ENCODE measurements around the gene KIAA0040. TPM values are rescaled to one million over a fixed set of nuclear protein-coding genes. Genes with fewer than 3 reads are reported as not detected.
A peak's percentile ranks its signal among the peaks of the same experiment; 100 is the strongest.

KIAA0040 gene
- total RNA-seq, 4 donors from 2014 or later, result 3.3 to 22.7 (median 10.3) TPM

DNA sequence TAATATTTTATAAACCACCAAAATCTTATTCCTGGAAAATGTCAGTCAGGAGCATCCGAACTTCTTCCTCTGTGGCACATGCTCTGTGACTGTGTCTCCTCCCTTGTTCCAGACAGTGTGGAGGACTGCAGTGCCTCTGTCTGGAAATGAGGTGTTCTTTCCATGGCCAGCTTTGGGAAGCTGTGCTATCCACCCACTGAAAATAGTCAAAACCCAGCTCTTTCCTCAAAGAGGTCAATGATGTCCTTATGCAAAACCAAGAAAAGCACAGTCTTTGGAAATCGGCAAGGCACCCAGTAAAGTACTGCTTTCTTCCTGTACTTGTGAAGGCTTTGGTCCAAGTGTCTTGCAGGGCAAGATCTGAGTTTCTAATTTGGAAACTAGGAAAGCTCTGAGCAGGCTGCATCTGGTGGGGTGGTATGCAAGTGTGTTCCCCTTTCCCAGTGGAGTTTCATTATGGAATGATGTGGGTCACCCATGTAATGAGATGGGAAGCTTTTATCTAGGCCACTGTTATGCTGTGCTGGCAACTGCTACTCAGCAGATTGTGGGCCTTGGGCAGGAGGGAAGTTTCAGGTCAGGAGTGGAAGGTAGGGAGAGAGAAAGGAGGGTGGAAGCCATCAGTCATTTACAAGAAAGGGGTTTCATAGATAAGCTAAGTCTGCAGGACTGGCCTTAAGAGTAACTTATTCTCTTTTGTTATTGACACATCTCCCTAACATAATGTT is 6.0 kb downstream of the KIAA0040 start:
- intact Hi-C loops (cut with DNase I), result no loop called here
- H3K27ac ChIP-seq, result peak overlapping the region in 1 of 4 donors; percentile 27
- no peak overlapping the region for H3K4me3 ChIP-seq
- TF ChIP-seq, protein P1, sequence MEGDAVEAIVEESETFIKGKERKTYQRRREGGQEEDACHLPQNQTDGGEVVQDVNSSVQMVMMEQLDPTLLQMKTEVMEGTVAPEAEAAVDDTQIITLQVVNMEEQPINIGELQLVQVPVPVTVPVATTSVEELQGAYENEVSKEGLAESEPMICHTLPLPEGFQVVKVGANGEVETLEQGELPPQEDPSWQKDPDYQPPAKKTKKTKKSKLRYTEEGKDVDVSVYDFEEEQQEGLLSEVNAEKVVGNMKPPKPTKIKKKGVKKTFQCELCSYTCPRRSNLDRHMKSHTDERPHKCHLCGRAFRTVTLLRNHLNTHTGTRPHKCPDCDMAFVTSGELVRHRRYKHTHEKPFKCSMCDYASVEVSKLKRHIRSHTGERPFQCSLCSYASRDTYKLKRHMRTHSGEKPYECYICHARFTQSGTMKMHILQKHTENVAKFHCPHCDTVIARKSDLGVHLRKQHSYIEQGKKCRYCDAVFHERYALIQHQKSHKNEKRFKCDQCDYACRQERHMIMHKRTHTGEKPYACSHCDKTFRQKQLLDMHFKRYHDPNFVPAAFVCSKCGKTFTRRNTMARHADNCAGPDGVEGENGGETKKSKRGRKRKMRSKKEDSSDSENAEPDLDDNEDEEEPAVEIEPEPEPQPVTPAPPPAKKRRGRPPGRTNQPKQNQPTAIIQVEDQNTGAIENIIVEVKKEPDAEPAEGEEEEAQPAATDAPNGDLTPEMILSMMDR (IDR thresholded peaks at IDR 0.05), result no peak
- TF ChIP-seq POLR2A (IDR thresholded peaks at IDR 0.05), result no peak
- no peaks in the 10 kb centered on the region for H3K36me3 ChIP-seq
- peaks cover 0 to 3% (median 0%) of the 10 kb centered on the region in 4 donors for H3K27me3 ChIP-seq
- no peak for DNase-seq
- H3K4me1 ChIP-seq, result peaks cover 3 to 91% (median 11%) of the 10 kb centered on the region in 3 donors
- WGBS, 2 donors, result 87 to 93% methylated on average over 2 of the region's 2 CpGs
- H3K9me3 ChIP-seq, result no peaks in the 10 kb centered on the region

DNA sequence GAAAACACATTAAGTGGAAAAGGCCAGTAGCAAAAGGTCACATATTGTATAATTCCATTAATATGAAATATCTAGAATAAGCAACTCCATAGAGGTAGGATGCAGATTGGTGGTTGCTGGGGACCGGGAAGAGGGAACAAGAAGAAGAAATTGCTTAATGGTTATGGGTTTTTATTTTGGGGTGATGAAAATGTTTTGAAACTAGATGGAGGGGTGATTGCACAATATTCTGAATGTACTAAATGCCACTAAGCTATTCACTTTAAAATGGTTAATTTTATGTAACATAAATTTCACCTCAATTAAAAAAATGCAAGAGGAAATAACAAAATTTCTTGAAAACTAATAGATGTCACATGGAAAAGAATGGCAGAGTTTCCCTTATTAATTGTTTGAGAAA is 6.7 kb downstream of the KIAA0040 start:
- DNase-seq, result no peak
- H3K4me3 ChIP-seq, result no peak overlapping the region
- no peak for TF ChIP-seq POLR2A (IDR thresholded peaks at IDR 0.05)
- intact Hi-C loops (cut with DNase I), result no loop called here
- peaks cover 3 to 85% (median 9%) of the 10 kb centered on the region in 3 donors for H3K4me1 ChIP-seq
- no peaks in the 10 kb centered on the region for H3K9me3 ChIP-seq
- no peaks in the 10 kb centered on the region for H3K36me3 ChIP-seq
- H3K27ac ChIP-seq, result no peak overlapping the region
- peaks cover 0 to 3% (median 0%) of the 10 kb centered on the region in 4 donors for H3K27me3 ChIP-seq
- 67 to 83% methylated on average over 1 of the region's 1 CpG for WGBS, 2 donors

DNA sequence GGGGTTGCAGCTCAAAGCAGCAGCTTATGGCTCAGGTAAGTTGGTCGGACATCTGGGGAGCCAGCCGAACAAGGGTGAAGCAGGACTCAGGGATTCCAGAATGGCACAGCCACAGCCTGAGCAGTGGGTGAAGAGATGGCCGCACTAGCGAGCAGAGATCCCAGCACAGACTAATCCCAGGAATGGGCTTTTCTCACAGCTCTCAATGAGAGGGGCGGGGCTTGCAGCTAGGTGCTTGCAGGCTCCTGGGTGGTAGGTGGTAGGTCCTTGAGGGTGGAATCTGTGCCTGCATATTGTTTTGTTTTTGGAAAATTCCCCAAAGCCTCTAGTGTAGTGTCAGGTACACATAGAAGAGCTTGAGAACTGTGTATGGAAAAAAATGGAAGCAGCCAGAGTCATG is 9.0 kb downstream of the KIAA0040 start:
- Histone ChIP-seq H3K4me1 (peaks cover 5 to 84% (median 8%) of the 10 kb centered on the region in 3 donors), H3K4me3 (no peak overlapping the region), H3K36me3 (no peaks in the 10 kb centered on the region), H3K9me3 (no peaks in the 10 kb centered on the region), H3K27me3 (peaks cover 0 to 3% (median 0%) of the 10 kb centered on the region in 4 donors), H3K27ac (no peak overlapping the region)
- intact Hi-C loops (cut with DNase I), result no loop called here
- 80 to 95% methylated on average over 4 to 5 of the region's 5 CpGs for WGBS, 2 donors
- no peak for DNase-seq
- TF ChIP-seq POLR2A (IDR thresholded peaks at IDR 0.05), result no peak
- TF ChIP-seq, protein P1 (IDR thresholded peaks at IDR 0.05), result no peak

DNA sequence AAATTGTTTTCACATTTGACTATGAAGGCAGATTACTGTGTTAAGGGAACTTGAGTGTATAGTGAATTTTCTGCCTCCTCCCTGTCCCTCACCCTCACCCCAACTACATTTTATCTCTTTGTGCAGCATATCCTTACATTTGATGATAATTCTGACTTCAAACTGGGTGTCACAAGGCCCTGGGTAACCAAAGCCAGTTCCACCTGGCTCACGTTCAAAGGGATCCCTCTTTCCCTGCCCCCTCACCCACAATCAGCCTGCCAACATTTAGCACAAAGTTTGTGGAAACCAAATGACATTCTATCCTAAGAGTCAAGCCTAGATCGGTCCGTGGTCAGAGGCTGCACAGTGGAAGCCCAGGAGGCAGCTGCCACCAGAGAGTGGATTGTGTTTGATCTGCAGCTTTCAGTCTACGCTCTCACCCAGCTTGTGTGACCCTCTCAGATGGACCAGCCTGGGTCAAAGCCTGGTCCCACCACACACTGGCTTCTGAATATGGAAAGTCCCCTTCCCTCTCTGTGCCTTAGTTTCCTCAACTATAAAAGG is 10.3 kb downstream of the KIAA0040 start:
- TF ChIP-seq POLR2A (IDR thresholded peaks at IDR 0.05), result no peak
- TF ChIP-seq, protein P1 (IDR thresholded peaks at IDR 0.05), result no peak
- Histone ChIP-seq H3K4me3 (no peak overlapping the region), H3K9me3 (no peaks in the 10 kb centered on the region), H3K27me3 (peaks cover 0 to 3% (median 0%) of the 10 kb centered on the region in 4 donors), H3K4me1 (peaks cover 4 to 82% (median 8%) of the 10 kb centered on the region in 3 donors), H3K36me3 (peaks cover 0 to 8% (median 0%) of the 10 kb centered on the region in 3 donors), H3K27ac (no peak overlapping the region)
- no peak for DNase-seq
- intact Hi-C loops (cut with DNase I), result no loop called here
- WGBS, 2 donors, result 79 to 100% methylated on average over 1 to 2 of the region's 4 CpGs

DNA sequence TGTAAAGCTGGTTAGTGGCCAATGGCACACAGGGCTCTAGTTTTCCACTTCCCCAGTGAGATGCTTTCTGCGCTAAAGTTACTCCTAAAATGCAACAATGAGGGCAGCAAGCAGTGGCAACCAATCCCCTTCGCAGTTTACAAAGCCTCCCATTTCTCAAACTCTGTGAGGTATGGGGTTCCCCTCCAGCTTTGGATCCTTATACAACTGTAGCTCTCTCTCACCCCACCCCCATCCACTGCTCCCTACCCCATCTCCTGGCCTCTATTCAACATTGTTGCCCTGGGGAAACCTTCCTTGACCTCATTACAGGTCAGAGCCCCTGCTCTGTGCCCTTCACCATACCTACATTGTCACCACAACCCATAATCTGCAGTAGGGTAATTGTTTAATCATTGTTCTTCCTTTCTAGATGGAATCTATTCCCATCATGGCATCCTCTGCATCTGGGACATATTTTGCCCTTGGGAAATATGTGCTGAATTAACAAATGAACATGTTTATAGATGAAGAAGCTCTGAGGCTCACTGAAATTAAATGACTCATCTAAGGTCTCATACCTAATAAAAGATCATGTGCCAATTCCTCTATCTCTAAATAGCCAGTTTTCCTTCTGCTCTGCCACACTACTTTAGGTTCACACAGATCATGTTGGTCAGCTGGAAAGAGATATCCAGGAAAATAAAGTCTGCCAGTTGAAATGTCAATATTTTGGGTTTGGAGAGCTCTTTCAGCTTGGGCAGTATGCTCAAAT is 12.6 kb downstream of the KIAA0040 start:
- H3K36me3 ChIP-seq, result peaks cover 0 to 18% (median 0%) of the 10 kb centered on the region in 3 donors
- peaks cover 0 to 3% (median 0%) of the 10 kb centered on the region in 4 donors for H3K27me3 ChIP-seq
- H3K9me3 ChIP-seq, result no peaks in the 10 kb centered on the region
- intact Hi-C loops (cut with DNase I), result no loop called here
- no peak for DNase-seq
- no peak overlapping the region for H3K4me3 ChIP-seq
- no peak overlapping the region for H3K27ac ChIP-seq
- no peak for TF ChIP-seq POLR2A (IDR thresholded peaks at IDR 0.05)
- TF ChIP-seq, protein P1 (IDR thresholded peaks at IDR 0.05), result no peak
- H3K4me1 ChIP-seq, result peaks cover 4 to 62% (median 8%) of the 10 kb centered on the region in 3 donors
- WGBS, 2 donors, result 93 to 100% methylated on average over 2 of the region's 2 CpGs
